Inflammatory macrophage (primary cell): Measurements from ENCODE around the gene MAMDC4.
"Not testable (repeated sequence)": the region's sequence is repeated elsewhere in the genome, so short reads cannot be mapped to it uniquely, and the experiment has no call there.

ENCODE experiments used
- DNase-seq, 2 donors: peaks; one replicate each; pipeline ENCODE4 v3.0.0-alpha.2; 2020 to 2022
- total RNA-seq, 18 experiments: gene quantifications; one replicate each; lab custom pipeline; 2026; ENCODE audit warnings: mixed read lengths in 6 of 18, inconsistent platforms in 2 of 18; lab: John Stamatoyannopoulos, UW

Gene MAMDC4
- 1.3 to 10.3 (median 4.6) reads per million in 18 experiments for total RNA-seq

GRCh38 chr9:136851941-136852663 lies at the start of gene MAMDC4:
MAMDC4 (plus strand) TSS chr9:136852346; CDS start chr9:136852417, 71 bp downstream.
- no peak for DNase-seq

- DNase-seq, result not testable (repeated sequence)
Observed at GRCh38 chr9:136803009-136803550, 49.1 kb upstream of the MAMDC4 start.

GRCh38 chr9:136803551-136804508 lies 48.3 kb upstream of the MAMDC4 start:
- no peak for DNase-seq

- DNase-seq, result no peak
Observed at GRCh38 chr9:136804509-136805206, 47.5 kb upstream of the MAMDC4 start.

GRCh38 chr9:136805207-136805740 lies 46.9 kb upstream of the MAMDC4 start:
- no peak for DNase-seq

- DNase-seq, result no peak
Observed at GRCh38 chr9:136806067-136806466, 46.1 kb upstream of the MAMDC4 start.

- DNase-seq, result no peak
Observed at GRCh38 chr9:136806631-136807201, 45.4 kb upstream of the MAMDC4 start.

- peak; percentile 69 to 87 for DNase-seq
Observed at GRCh38 chr9:136807281-136808074, 44.7 kb upstream of the MAMDC4 start, which contains the start of gene RABL6. RABL6 (plus strand) TSS chr9:136807948; CDS start chr9:136808197, 249 bp downstream.

- no peak for DNase-seq
Observed at GRCh38 chr9:136808075-136808805, 43.9 kb upstream of the MAMDC4 start.

- no peak for DNase-seq
Observed at GRCh38 chr9:136808806-136809158, 43.4 kb upstream of the MAMDC4 start.

GRCh38 chr9:136814725-136815421 lies 37.3 kb upstream of the MAMDC4 start:
- no peak for DNase-seq

GRCh38 chr9:136815422-136815782 lies 36.7 kb upstream of the MAMDC4 start:
- no peak for DNase-seq

GRCh38 chr9:136820971-136821825 lies 30.9 kb upstream of the MAMDC4 start:
- peak; percentile 35 to 45 for DNase-seq

- no peak for DNase-seq
Observed at GRCh38 chr9:136821826-136822544, 30.2 kb upstream of the MAMDC4 start.

GRCh38 chr9:136823136-136824046 lies 28.8 kb upstream of the MAMDC4 start:
- DNase-seq, result no peak

- no peak for DNase-seq
Observed at GRCh38 chr9:136824496-136825225, 27.5 kb upstream of the MAMDC4 start.
